ENCODE data around the gene EPG5.

EPG5 gene

GRCh38 chr18:45895339-45895738 lies 71.8 kb downstream of the EPG5 start:
- Histone ChIP-seq H3K9me3 (ENCODE audit: control insufficient read depth in 1 of 2, low read length in 2 of 2) (no peaks in the 10 kb centered on the region), H3K4me3 (ENCODE audit: low read depth in 1 of 2, low read length in 2 of 2) (no peak overlapping the region), H3K27me3 (ENCODE audit: control insufficient read depth in 1 of 2, insufficient read depth in 2 of 2, low read length in 2 of 2) (no peaks in the 10 kb centered on the region), H3K4me1 (ENCODE audit: control insufficient read depth in 1 of 2, insufficient read depth in 2 of 2, low read length in 2 of 2) (no peaks in the 10 kb centered on the region), H3K9ac (ENCODE audit: low read depth in 1 of 2, low read length in 2 of 2) (no peak overlapping the region), H3K27ac (ENCODE audit: low read depth, low read length) (no peak overlapping the region), H3K36me3 (ENCODE audit: control insufficient read depth in 1 of 2, insufficient read depth in 2 of 2, low read length in 2 of 2) (peaks cover 18 to 51% of the 10 kb centered on the region in 2 donors)

- Histone ChIP-seq H3K9me3 (ENCODE audit: control insufficient read depth in 1 of 2, low read length in 2 of 2) (no peaks in the 10 kb centered on the region), H3K4me1 (ENCODE audit: control insufficient read depth in 1 of 2, insufficient read depth in 2 of 2, low read length in 2 of 2) (no peaks in the 10 kb centered on the region), H3K36me3 (ENCODE audit: control insufficient read depth in 1 of 2, insufficient read depth in 2 of 2, low read length in 2 of 2) (peaks cover 15 to 47% of the 10 kb centered on the region in 2 donors), H3K4me3 (ENCODE audit: low read depth in 1 of 2, low read length in 2 of 2) (no peak overlapping the region), H3K9ac (ENCODE audit: low read depth in 1 of 2, low read length in 2 of 2) (no peak overlapping the region), H3K27ac (ENCODE audit: low read depth, low read length) (no peak overlapping the region), H3K27me3 (ENCODE audit: control insufficient read depth in 1 of 2, insufficient read depth in 2 of 2, low read length in 2 of 2) (no peaks in the 10 kb centered on the region)
Measured at GRCh38 chr18:45894818-45895217, 72.3 kb downstream of the EPG5 start.

- H3K27ac ChIP-seq (ENCODE audit: low read depth, low read length), result no peak overlapping the region
- H3K4me3 ChIP-seq (ENCODE audit: low read depth in 1 of 2, low read length in 2 of 2), result no peak overlapping the region
- no peaks in the 10 kb centered on the region for H3K27me3 ChIP-seq (ENCODE audit: control insufficient read depth in 1 of 2, insufficient read depth in 2 of 2, low read length in 2 of 2)
- H3K36me3 ChIP-seq (ENCODE audit: control insufficient read depth in 1 of 2, insufficient read depth in 2 of 2, low read length in 2 of 2), result peaks cover 7 to 41% of the 10 kb centered on the region in 2 donors
- H3K4me1 ChIP-seq (ENCODE audit: control insufficient read depth in 1 of 2, insufficient read depth in 2 of 2, low read length in 2 of 2), result no peaks in the 10 kb centered on the region
- H3K9ac ChIP-seq (ENCODE audit: low read depth in 1 of 2, low read length in 2 of 2), result no peak overlapping the region
- no peaks in the 10 kb centered on the region for H3K9me3 ChIP-seq (ENCODE audit: control insufficient read depth in 1 of 2, low read length in 2 of 2)
Measured at GRCh38 chr18:45891806-45892205, 75.3 kb downstream of the EPG5 start.

GRCh38 chr18:45890606-45891005 lies 76.5 kb downstream of the EPG5 start:
- Histone ChIP-seq H3K27me3 (ENCODE audit: control insufficient read depth in 1 of 2, insufficient read depth in 2 of 2, low read length in 2 of 2) (no peaks in the 10 kb centered on the region), H3K27ac (ENCODE audit: low read depth, low read length) (no peak overlapping the region), H3K36me3 (ENCODE audit: control insufficient read depth in 1 of 2, insufficient read depth in 2 of 2, low read length in 2 of 2) (peaks cover 7 to 41% of the 10 kb centered on the region in 2 donors), H3K4me1 (ENCODE audit: control insufficient read depth in 1 of 2, insufficient read depth in 2 of 2, low read length in 2 of 2) (no peaks in the 10 kb centered on the region), H3K4me3 (ENCODE audit: low read depth in 1 of 2, low read length in 2 of 2) (no peak overlapping the region), H3K9me3 (ENCODE audit: control insufficient read depth in 1 of 2, low read length in 2 of 2) (no peaks in the 10 kb centered on the region), H3K9ac (ENCODE audit: low read depth in 1 of 2, low read length in 2 of 2) (no peak overlapping the region)

- Histone ChIP-seq H3K9me3 (ENCODE audit: control insufficient read depth in 1 of 2, low read length in 2 of 2) (no peaks in the 10 kb centered on the region), H3K36me3 (ENCODE audit: control insufficient read depth in 1 of 2, insufficient read depth in 2 of 2, low read length in 2 of 2) (peaks cover 9 to 38% of the 10 kb centered on the region in 2 donors), H3K9ac (ENCODE audit: low read depth in 1 of 2, low read length in 2 of 2) (no peak overlapping the region), H3K27me3 (ENCODE audit: control insufficient read depth in 1 of 2, insufficient read depth in 2 of 2, low read length in 2 of 2) (no peaks in the 10 kb centered on the region), H3K4me1 (ENCODE audit: control insufficient read depth in 1 of 2, insufficient read depth in 2 of 2, low read length in 2 of 2) (no peaks in the 10 kb centered on the region), H3K4me3 (ENCODE audit: low read depth in 1 of 2, low read length in 2 of 2) (no peak overlapping the region), H3K27ac (ENCODE audit: low read depth, low read length) (no peak overlapping the region)
Measured at GRCh38 chr18:45889419-45890064, 77.6 kb downstream of the EPG5 start.

GRCh38 chr18:45887585-45887984 lies 79.5 kb downstream of the EPG5 start:
- no peaks in the 10 kb centered on the region for H3K4me1 ChIP-seq (ENCODE audit: control insufficient read depth in 1 of 2, insufficient read depth in 2 of 2, low read length in 2 of 2)
- H3K9ac ChIP-seq (ENCODE audit: low read depth in 1 of 2, low read length in 2 of 2), result no peak overlapping the region
- H3K27ac ChIP-seq (ENCODE audit: low read depth, low read length), result no peak overlapping the region
- peaks cover 14 to 42% of the 10 kb centered on the region in 2 donors for H3K36me3 ChIP-seq (ENCODE audit: control insufficient read depth in 1 of 2, insufficient read depth in 2 of 2, low read length in 2 of 2)
- H3K9me3 ChIP-seq (ENCODE audit: control insufficient read depth in 1 of 2, low read length in 2 of 2), result no peaks in the 10 kb centered on the region
- H3K27me3 ChIP-seq (ENCODE audit: control insufficient read depth in 1 of 2, insufficient read depth in 2 of 2, low read length in 2 of 2), result no peaks in the 10 kb centered on the region
- no peak overlapping the region for H3K4me3 ChIP-seq (ENCODE audit: low read depth in 1 of 2, low read length in 2 of 2)

- H3K9ac ChIP-seq (ENCODE audit: low read depth in 1 of 2, low read length in 2 of 2), result no peak overlapping the region
- no peak overlapping the region for H3K4me3 ChIP-seq (ENCODE audit: low read depth in 1 of 2, low read length in 2 of 2)
- H3K36me3 ChIP-seq (ENCODE audit: control insufficient read depth in 1 of 2, insufficient read depth in 2 of 2, low read length in 2 of 2), result peaks cover 24 to 43% of the 10 kb centered on the region in 2 donors
- H3K9me3 ChIP-seq (ENCODE audit: control insufficient read depth in 1 of 2, low read length in 2 of 2), result no peaks in the 10 kb centered on the region
- H3K4me1 ChIP-seq (ENCODE audit: control insufficient read depth in 1 of 2, insufficient read depth in 2 of 2, low read length in 2 of 2), result peaks cover 0 to 3% of the 10 kb centered on the region in 2 donors
- H3K27me3 ChIP-seq (ENCODE audit: control insufficient read depth in 1 of 2, insufficient read depth in 2 of 2, low read length in 2 of 2), result no peaks in the 10 kb centered on the region
- no peak overlapping the region for H3K27ac ChIP-seq (ENCODE audit: low read depth, low read length)
Measured at GRCh38 chr18:45880876-45881558, 86.1 kb downstream of the EPG5 start.

GRCh38 chr18:45879681-45880655 lies 87.2 kb downstream of the EPG5 start:
- H3K36me3 ChIP-seq (ENCODE audit: control insufficient read depth in 1 of 2, insufficient read depth in 2 of 2, low read length in 2 of 2), result peaks cover 28 to 46% of the 10 kb centered on the region in 2 donors
- no peak overlapping the region for H3K27ac ChIP-seq (ENCODE audit: low read depth, low read length)
- no peaks in the 10 kb centered on the region for H3K9me3 ChIP-seq (ENCODE audit: control insufficient read depth in 1 of 2, low read length in 2 of 2)
- H3K27me3 ChIP-seq (ENCODE audit: control insufficient read depth in 1 of 2, insufficient read depth in 2 of 2, low read length in 2 of 2), result no peaks in the 10 kb centered on the region
- no peak overlapping the region for H3K9ac ChIP-seq (ENCODE audit: low read depth in 1 of 2, low read length in 2 of 2)
- H3K4me3 ChIP-seq (ENCODE audit: low read depth in 1 of 2, low read length in 2 of 2), result no peak overlapping the region
- H3K4me1 ChIP-seq (ENCODE audit: control insufficient read depth in 1 of 2, insufficient read depth in 2 of 2, low read length in 2 of 2), result peaks cover 0 to 3% of the 10 kb centered on the region in 2 donors

- H3K9me3 ChIP-seq (ENCODE audit: control insufficient read depth in 1 of 2, low read length in 2 of 2), result no peaks in the 10 kb centered on the region
- H3K27ac ChIP-seq (ENCODE audit: low read depth, low read length), result no peak overlapping the region
- H3K27me3 ChIP-seq (ENCODE audit: control insufficient read depth in 1 of 2, insufficient read depth in 2 of 2, low read length in 2 of 2), result no peaks in the 10 kb centered on the region
- no peak overlapping the region for H3K4me3 ChIP-seq (ENCODE audit: low read depth in 1 of 2, low read length in 2 of 2)
- no peak overlapping the region for H3K9ac ChIP-seq (ENCODE audit: low read depth in 1 of 2, low read length in 2 of 2)
- H3K4me1 ChIP-seq (ENCODE audit: control insufficient read depth in 1 of 2, insufficient read depth in 2 of 2, low read length in 2 of 2), result peaks cover 0 to 3% of the 10 kb centered on the region in 2 donors
- H3K36me3 ChIP-seq (ENCODE audit: control insufficient read depth in 1 of 2, insufficient read depth in 2 of 2, low read length in 2 of 2), result peaks cover 25 to 46% of the 10 kb centered on the region in 2 donors
Measured at GRCh38 chr18:45877403-45877802, 89.7 kb downstream of the EPG5 start.

GRCh38 chr18:45876161-45876560 lies 91.0 kb downstream of the EPG5 start:
- Histone ChIP-seq H3K9me3 (ENCODE audit: control insufficient read depth in 1 of 2, low read length in 2 of 2) (no peaks in the 10 kb centered on the region), H3K27me3 (ENCODE audit: control insufficient read depth in 1 of 2, insufficient read depth in 2 of 2, low read length in 2 of 2) (no peaks in the 10 kb centered on the region), H3K36me3 (ENCODE audit: control insufficient read depth in 1 of 2, insufficient read depth in 2 of 2, low read length in 2 of 2) (peaks cover 19 to 48% of the 10 kb centered on the region in 2 donors)

More at GRCh38 chr18:45876161-45876560, 91.0 kb downstream of the EPG5 start:
- Histone ChIP-seq H3K27ac (ENCODE audit: low read depth, low read length) (no peak overlapping the region), H3K9ac (ENCODE audit: low read depth in 1 of 2, low read length in 2 of 2) (no peak overlapping the region), H3K4me1 (ENCODE audit: control insufficient read depth in 1 of 2, insufficient read depth in 2 of 2, low read length in 2 of 2) (peaks cover 0 to 3% of the 10 kb centered on the region in 2 donors), H3K4me3 (ENCODE audit: low read depth in 1 of 2, low read length in 2 of 2) (no peak overlapping the region)
